HEK293 (cell line): ENCODE results near the gene TMEM134.

Experiments used
- CTCF ChIA-PET: fragments of 350-600 bp; formaldehyde crosslinking; extraction: SDS; loops from one replicate; lab custom pipeline; 2021; ENCODE audit warnings: antibody characterized with exemption; lab: Yijun Ruan, JAX
- POLR2A ChIA-PET: fragments of 300-600 bp; formaldehyde crosslinking; extraction: SDS; loops from one replicate; lab custom pipeline; 2020; ENCODE audit warnings: antibody characterized with exemption, inconsistent platforms; lab: Yijun Ruan, JAX
- H3K27ac ChIP-seq: fragments of 200-500 bp; sonication (Bioruptor generic); 2 replicates; pipeline ENCODE4 v1.5.1; 2014; ENCODE audit warnings: low read depth, low read length, control low read depth, inconsistent platforms; ENCODE audit errors: extremely low read depth
- H3K36me3 ChIP-seq, 2 experiments: fragments of 200-500 bp in 1 of 2; sonication (Bioruptor generic) in 1 of 2; 1 replicate in 1 of 2; 2 replicates in 1 of 2; pipeline ENCODE4 v1.5.1; 2014 to 2017; ENCODE audit warnings: inconsistent platforms in 2 of 2, low read length in 2 of 2; ENCODE audit not compliant: control insufficient read depth in 2 of 2, insufficient read depth in 1 of 2
- H3K4me1 ChIP-seq: fragments of 200-500 bp; sonication (Bioruptor generic); 2 replicates; pipeline ENCODE4 v1.5.1; 2014; ENCODE audit warnings: mild to moderate bottlenecking, low read length, inconsistent platforms; ENCODE audit not compliant: control insufficient read depth, insufficient read depth
- H3K4me3 ChIP-seq: 2 replicates; pipeline ENCODE4 v1.5.1; 2011; ENCODE audit warnings: low read depth, mild to moderate bottlenecking, control low read depth, low read length, moderate library complexity
- H3K9me3 ChIP-seq: fragments of 200-500 bp; sonication (Bioruptor generic); 2 replicates; pipeline ENCODE4 v1.5.1; 2014; ENCODE audit warnings: low read depth, low read length, inconsistent platforms; ENCODE audit not compliant: control insufficient read depth, insufficient read depth
- BCL11A ChIP-seq: fragments of 450-650 bp; formaldehyde crosslinking; IDR thresholded peaks from 2 replicates; pipeline ENCODE4 v1.5.1; 2016; ENCODE audit warnings: low read depth, missing biosample characterization, missing genetic modification characterization
- GLIS1 ChIP-seq: fragments of 450-650 bp; formaldehyde crosslinking; IDR thresholded peaks from 2 replicates; pipeline ENCODE4 v1.5.1; 2016; ENCODE audit warnings: missing biosample characterization, missing genetic modification characterization
- GLIS2 ChIP-seq: fragments of 450-650 bp; formaldehyde crosslinking; IDR thresholded peaks from 2 replicates; pipeline ENCODE4 v1.5.1; 2016; ENCODE audit warnings: missing biosample characterization, missing genetic modification characterization
- HIC1 ChIP-seq: fragments of 450-650 bp; formaldehyde crosslinking; IDR thresholded peaks from 2 replicates; pipeline ENCODE4 v1.5.1; 2016; ENCODE audit warnings: missing biosample characterization, missing genetic modification characterization
- HOXC10 ChIP-seq: sonication (generic); formaldehyde crosslinking; IDR thresholded peaks from 2 replicates; pipeline ENCODE4 v1.8.1; 2023; ENCODE audit warnings: mild to moderate bottlenecking, missing genetic modification reagents
- KLF17 ChIP-seq: fragments of 450-650 bp; formaldehyde crosslinking; IDR thresholded peaks from 2 replicates; pipeline ENCODE4 v1.5.1; 2016; ENCODE audit warnings: missing biosample characterization, missing genetic modification characterization
- MZF1 ChIP-seq: fragments of 450-650 bp; formaldehyde crosslinking; IDR thresholded peaks from 2 replicates; pipeline ENCODE4 v1.5.1; 2017; ENCODE audit warnings: missing biosample characterization, missing genetic modification characterization, borderline replicate concordance
- SCRT2 ChIP-seq: fragments of 450-650 bp; formaldehyde crosslinking; IDR thresholded peaks from 2 replicates; pipeline ENCODE4 v1.5.1; 2016; ENCODE audit warnings: missing biosample characterization, missing genetic modification characterization
- ZIC2 ChIP-seq: fragments of 450-650 bp; formaldehyde crosslinking; IDR thresholded peaks from 2 replicates; pipeline ENCODE4 v1.5.1; 2016; ENCODE audit warnings: missing biosample characterization, missing genetic modification characterization
- ZNF350 ChIP-seq: fragments of 450-650 bp; formaldehyde crosslinking; IDR thresholded peaks from 2 replicates; pipeline ENCODE4 v1.5.0; 2017; ENCODE audit warnings: missing biosample characterization, mild to moderate bottlenecking, missing genetic modification characterization
- ZNF548 ChIP-seq: fragments of 450-650 bp; formaldehyde crosslinking; IDR thresholded peaks from 2 replicates; pipeline ENCODE4 v1.5.1; 2016; ENCODE audit warnings: missing biosample characterization, missing genetic modification characterization
- ZNF600 ChIP-seq: fragments of 450-650 bp; formaldehyde crosslinking; IDR thresholded peaks from 2 replicates; pipeline ENCODE4 v1.5.1; 2016; ENCODE audit warnings: missing biosample characterization, missing genetic modification characterization

Gene TMEM134

GRCh38 chr11:67442504-67443404 lies 26.3 kb downstream of the TMEM134 start:
- ChIA-PET CTCF (interaction anchor here (1.0 kb wide), 1 partner anchor 14 kb away, joined by 3 read pairs; the partner anchor contains the start of gene RPS6KB2), POLR2A (interaction anchor here (0.5 to 2.0 kb wide), 8 partner anchors 10 to 218 kb away, joined by 3 to 10 read pairs (median 6); partner anchors contain the start of genes PPP1CA and RAD9A)

GRCh38 chr11:67441731-67442351 lies 27.2 kb downstream of the TMEM134 start:
- no peak overlapping the region for H3K27ac ChIP-seq
- no peaks in the 10 kb centered on the region for H3K4me1 ChIP-seq
- TF ChIP-seq ZNF548 (tag by site-specific recombination) = no peak
- peak; percentile 41; the same call in 1 of the 2 replicates for TF ChIP-seq SCRT2 (tag by site-specific recombination)
- TF ChIP-seq HIC1 = 0 out of 2 replicates have a peak, but pooled peaks have one; percentile 20
- TF ChIP-seq, all 188 proteins: peak for 2
- H3K9me3 ChIP-seq = no peaks in the 10 kb centered on the region
- no peak overlapping the region for H3K4me3 ChIP-seq
- CTCF ChIA-PET = no interaction called here
- POLR2A ChIA-PET = interaction anchor here (0.9 to 1.5 kb wide), 2 partner anchors 40 to 50 kb away, joined by 3 to 7 read pairs; partner anchors contain the start of genes PPP1CA and RAD9A
- H3K36me3 ChIP-seq = peaks cover 0 to 49% of the 10 kb centered on the region in 2 experiments; a peak in 1 of 3 replicates

More at GRCh38 chr11:67442504-67443404, 26.3 kb downstream of the TMEM134 start:
- Histone ChIP-seq H3K4me3 (peak overlapping the region; percentile 69), H3K36me3 (peaks cover 0 to 43% of the 10 kb centered on the region in 2 experiments; a peak in 1 of 3 replicates), H3K4me1 (no peaks in the 10 kb centered on the region), H3K27ac (peak overlapping the region; percentile 38), H3K9me3 (no peaks in the 10 kb centered on the region)
- no peak for TF ChIP-seq KLF17
- no peak for TF ChIP-seq MZF1 (tag by site-specific recombination)
- peak; percentile 41; the same call in 1 of the 2 replicates for TF ChIP-seq GLIS2 (tag by site-specific recombination)
- TF ChIP-seq ZNF600 (tag by site-specific recombination) = peak; percentile 64; the same call in 1 of the 2 replicates
- no peak for TF ChIP-seq ZNF350 (tag by site-specific recombination)
- TF ChIP-seq BCL11A (tag by site-specific recombination) = no peak

- no peaks in the 10 kb centered on the region for H3K4me1 ChIP-seq
- peaks cover 0 to 49% of the 10 kb centered on the region in 2 experiments; a peak in 1 of 3 replicates for H3K36me3 ChIP-seq
- no peak overlapping the region for H3K4me3 ChIP-seq
- H3K9me3 ChIP-seq = no peaks in the 10 kb centered on the region
- no peak overlapping the region for H3K27ac ChIP-seq
- ChIA-PET POLR2A (interaction anchor here (0.9 to 1.5 kb wide), 2 partner anchors 39 to 49 kb away, joined by 3 to 7 read pairs; partner anchors contain the start of genes PPP1CA and RAD9A), CTCF (no interaction called here)
- no peak for TF ChIP-seq HOXC10
- 0 out of 2 replicates have a peak, but pooled peaks have one; percentile 12 for TF ChIP-seq ZIC2 (tag by site-specific recombination)
- no peak for TF ChIP-seq GLIS1 (tag by site-specific recombination)
Observed at GRCh38 chr11:67441098-67441563, 27.9 kb downstream of the TMEM134 start.
